ENCODE results near the gene KRTAP10-2.

Gene KRTAP10-2

DNA sequence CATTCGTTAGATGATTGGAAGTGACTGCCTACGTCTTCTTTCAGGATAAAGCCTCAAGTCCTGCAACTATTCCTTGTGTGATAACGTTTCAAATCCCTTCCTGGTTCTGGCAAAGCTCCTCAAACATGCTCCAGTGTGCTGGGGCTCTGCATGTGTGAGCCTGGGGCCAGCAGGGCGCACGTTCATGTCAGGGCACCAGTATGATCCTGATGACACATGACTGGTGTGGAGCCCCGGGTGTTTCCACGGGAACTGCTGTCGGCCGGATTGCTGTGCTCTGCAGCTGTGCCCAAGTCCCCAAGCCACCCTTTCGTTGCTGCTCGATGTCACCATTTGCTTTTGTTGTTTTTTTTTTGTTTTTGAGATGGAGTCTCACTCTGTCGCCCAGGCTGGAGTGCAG lies 32.6 kb downstream of the KRTAP10-2 start:
- DNase-seq (ENCODE audit: low read depth): no peak
- no peak overlapping the region for H3K4me3 ChIP-seq (ENCODE audit: control insufficient read depth, low read depth, low read length)
- no peak for TF ChIP-seq CTCF (IDR thresholded peaks at IDR 0.05; ENCODE audit: control insufficient read depth, insufficient read depth, low read depth, low read length, missing control alignments)

DNA sequence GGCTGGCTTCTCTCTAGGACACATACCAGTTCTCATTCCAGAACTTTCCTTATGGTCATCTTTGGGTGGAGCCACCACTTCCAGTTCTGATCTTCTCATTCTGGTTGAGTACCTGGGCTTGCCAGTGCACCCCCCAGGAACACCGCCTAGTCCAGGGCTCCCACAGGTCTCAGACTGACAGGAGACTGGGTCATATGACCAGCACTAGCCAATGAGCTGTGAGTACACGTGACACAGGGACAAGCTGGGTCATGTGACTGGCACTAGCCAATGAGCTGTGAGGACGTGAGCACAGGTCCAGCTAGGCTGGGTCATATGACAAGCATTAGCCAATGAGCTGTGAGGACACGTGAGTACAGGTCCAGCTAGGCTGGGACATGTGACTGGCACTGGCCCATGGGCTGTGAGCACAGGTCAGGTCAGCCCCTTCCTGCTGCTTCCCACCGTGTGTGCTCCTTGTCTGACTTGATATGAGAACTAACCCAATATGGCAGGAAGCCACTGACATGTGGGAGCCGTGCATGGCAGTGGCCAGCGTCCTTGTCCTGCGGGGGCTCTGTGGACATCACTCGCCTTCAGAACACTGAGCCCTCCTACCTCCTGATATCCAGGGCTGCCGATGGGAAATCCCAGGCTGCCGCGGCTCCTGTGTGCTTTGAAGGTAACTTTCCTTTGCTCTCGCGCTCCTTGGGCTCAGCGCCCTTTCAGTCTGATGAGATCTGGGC lies 34.0 kb downstream of the KRTAP10-2 start:
- no peak for DNase-seq (ENCODE audit: low read depth)
- TF ChIP-seq CTCF (IDR thresholded peaks at IDR 0.05; ENCODE audit: control insufficient read depth, insufficient read depth, low read depth, low read length, missing control alignments): no peak
- no peak overlapping the region; the same call in 1 of the 2 replicates for H3K4me3 ChIP-seq (ENCODE audit: control insufficient read depth, low read depth, low read length)

- DNase-seq (ENCODE audit: low read depth): no peak
- no peak for TF ChIP-seq CTCF (IDR thresholded peaks at IDR 0.05; ENCODE audit: control insufficient read depth, insufficient read depth, low read depth, low read length, missing control alignments)
- no peak overlapping the region for H3K4me3 ChIP-seq (ENCODE audit: control insufficient read depth, low read depth, low read length)
Observed at GRCh38 chr21:44516828-44517174, 34.5 kb downstream of the KRTAP10-2 start.

- no peak for TF ChIP-seq CTCF (IDR thresholded peaks at IDR 0.05; ENCODE audit: control insufficient read depth, insufficient read depth, low read depth, low read length, missing control alignments)
- DNase-seq (ENCODE audit: low read depth): no peak
- no peak overlapping the region for H3K4me3 ChIP-seq (ENCODE audit: control insufficient read depth, low read depth, low read length)
Observed at GRCh38 chr21:44516342-44516741, 35.0 kb downstream of the KRTAP10-2 start.

DNA sequence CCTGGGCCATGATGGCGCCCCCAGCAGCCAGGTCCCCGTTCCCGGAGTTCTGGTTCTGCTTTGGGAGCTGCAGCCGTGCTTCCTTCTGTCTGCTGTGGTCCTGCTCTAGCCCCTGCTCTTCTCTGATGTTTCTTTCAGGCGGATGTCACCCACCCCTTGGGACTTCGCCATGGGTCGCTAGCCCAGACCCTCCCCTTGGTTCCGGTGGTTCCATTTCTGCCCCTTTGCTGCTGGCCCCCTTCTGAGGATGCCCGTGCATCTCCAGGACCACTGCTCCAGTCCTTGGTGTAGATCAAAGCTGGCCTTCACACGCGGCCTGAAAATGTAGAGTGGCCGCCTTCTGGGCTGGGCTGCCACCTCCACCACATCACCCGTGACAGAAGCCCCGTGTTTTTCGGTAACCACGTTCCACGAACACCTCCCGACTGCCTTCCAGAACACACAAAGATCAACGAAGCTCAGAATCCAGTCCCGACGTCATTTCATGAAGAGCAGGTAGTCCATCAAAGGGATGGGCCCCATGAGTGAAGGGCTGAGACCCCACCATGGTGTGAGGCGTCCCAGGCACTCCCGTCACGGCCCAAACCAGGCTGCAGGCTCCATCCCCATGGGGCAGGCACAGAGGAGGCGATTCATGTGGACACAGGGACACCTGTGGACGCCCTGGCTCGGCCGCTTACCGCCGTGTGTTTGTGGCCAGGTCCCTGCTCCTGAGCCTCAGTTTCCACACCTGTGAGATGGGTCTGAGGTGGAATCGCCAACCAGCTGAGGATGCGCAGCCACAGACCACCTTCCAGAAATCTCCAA lies 35.7 kb downstream of the KRTAP10-2 start:
- TF ChIP-seq CTCF (IDR thresholded peaks at IDR 0.05; ENCODE audit: control insufficient read depth, insufficient read depth, low read depth, low read length, missing control alignments): no peak
- DNase-seq (ENCODE audit: low read depth): no peak
- H3K4me3 ChIP-seq (ENCODE audit: control insufficient read depth, low read depth, low read length): no peak overlapping the region

GRCh38 chr21:44514746-44515358 lies 36.5 kb downstream of the KRTAP10-2 start:
- H3K4me3 ChIP-seq (ENCODE audit: control insufficient read depth, low read depth, low read length): no peak overlapping the region
- TF ChIP-seq CTCF (IDR thresholded peaks at IDR 0.05; ENCODE audit: control insufficient read depth, insufficient read depth, low read depth, low read length, missing control alignments): no peak
- DNase-seq (ENCODE audit: low read depth): no peak
